ENCODE results near the gene REEP1.

- no peak for TF ChIP-seq CTCF (IDR thresholded peaks at IDR 0.05)
- no peak for TF ChIP-seq POLR2A (IDR thresholded peaks at IDR 0.05)
Measured at GRCh38 chr2:86235196-86235980, 102.0 kb downstream of the REEP1 start.

All from Peyer's patch (tissue), 4 donors.